ENCODE results near the gene KCTD17.
A peak's percentile ranks its signal among the peaks of the same experiment; 100 is the strongest.
"Not testable (repeated sequence)": the region's sequence is repeated elsewhere in the genome, so short reads cannot be mapped to it uniquely, and the experiment has no call there.

KCTD17 gene

GRCh38 chr22:37061611-37062375, 10.3 kb downstream of the KCTD17 start:
- no peak for DNase-seq (ENCODE audit: low spot score)

DNA sequence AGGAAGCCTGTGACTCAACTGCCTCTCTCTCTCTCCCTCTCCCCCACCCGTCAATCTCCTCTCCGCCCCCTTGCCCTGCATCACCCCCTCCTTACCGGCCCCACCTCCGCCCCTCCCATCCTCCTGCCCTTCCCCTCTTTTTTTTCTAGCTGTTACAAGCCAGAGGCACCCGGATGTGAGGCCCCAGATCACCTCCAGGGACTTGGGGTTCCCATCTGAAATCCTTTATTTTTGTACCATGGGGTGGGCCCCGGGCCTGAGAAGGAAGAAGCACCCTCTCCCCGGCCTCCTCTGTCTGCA, 10.8 kb downstream of the KCTD17 start:
- DNase-seq (ENCODE audit: low spot score): no peak

- DNase-seq (ENCODE audit: low spot score): no peak
Measured at GRCh38 chr22:37062702-37063381, 11.3 kb downstream of the KCTD17 start.

DNA sequence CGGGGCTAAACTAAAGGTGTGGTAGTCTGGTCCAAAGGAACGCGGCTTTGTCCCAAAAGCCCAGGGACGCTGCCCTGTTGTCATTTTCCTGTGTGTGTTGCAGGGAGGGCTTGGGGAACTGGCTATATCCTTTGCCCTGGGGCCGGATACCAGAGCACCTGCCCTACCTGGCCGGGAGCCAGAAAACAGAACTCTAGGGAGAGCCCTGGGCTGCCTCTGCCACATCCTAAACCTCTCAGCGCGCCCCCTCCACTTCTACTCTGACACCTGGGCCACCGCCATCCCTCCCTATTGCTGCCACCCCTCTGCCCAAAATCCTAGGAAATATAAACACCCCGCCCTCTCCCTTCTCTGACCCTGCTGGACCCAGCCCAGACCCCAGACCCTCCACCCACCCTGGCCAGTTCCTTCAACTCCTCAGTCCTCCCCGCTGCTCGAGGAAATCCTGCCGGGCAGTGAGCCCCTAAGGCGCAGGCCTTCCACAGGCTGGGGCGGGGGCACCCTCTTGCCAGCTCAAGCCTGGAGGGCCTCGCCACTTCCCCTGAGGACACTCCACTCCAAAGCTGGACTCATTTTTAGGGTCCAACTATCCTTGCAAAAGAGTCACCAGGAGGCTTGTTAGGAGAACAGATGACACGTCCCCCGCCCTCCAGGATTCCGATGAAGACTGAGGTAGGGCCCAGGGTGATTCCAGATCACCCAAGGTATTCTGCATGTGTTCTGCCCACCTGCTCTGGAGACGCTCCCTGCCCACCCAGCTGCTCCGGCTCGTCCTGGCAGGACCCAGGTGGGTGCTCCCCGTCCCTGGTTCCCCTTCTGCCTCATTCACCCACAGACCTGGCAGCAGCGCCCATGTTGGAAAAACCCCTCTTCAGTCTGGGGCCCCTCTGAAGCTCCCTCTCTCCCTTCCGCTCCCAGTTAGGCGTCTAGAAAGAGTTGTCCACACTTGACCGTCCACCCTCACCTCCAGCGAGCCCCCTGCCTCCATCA, 12.2 kb downstream of the KCTD17 start:
- no peak for DNase-seq (ENCODE audit: low spot score)

- no peak for DNase-seq (ENCODE audit: low spot score)
Measured at GRCh38 chr22:37064553-37064952, 13.0 kb downstream of the KCTD17 start.

DNA sequence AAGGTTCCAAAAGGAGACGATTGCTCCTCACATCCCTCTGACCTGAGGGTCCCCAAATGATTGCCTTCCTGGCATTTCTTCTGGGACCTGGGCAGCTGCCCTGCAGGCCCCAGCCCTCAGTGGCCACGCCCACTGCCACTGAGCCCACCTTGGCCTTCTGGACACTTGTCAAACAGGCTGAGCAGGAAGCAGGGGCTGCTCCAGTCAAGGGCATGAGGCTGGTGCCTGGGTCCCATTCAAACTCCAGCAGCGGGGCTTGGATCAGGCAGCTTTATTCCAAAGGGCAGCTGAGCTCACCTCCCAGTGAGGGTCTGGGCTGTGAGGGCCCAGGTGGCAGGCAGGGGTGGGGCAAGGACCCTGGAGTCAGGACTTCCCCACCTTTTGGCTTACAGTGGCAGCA, 13.6 kb downstream of the KCTD17 start:
- DNase-seq (ENCODE audit: low spot score): no peak

- DNase-seq (ENCODE audit: low spot score): no peak
Measured at GRCh38 chr22:37065961-37066360, 14.4 kb downstream of the KCTD17 start.

GRCh38 chr22:37067428-37067827, 15.9 kb downstream of the KCTD17 start:
- no peak for DNase-seq (ENCODE audit: low spot score)

- DNase-seq (ENCODE audit: low spot score): no peak
Measured at GRCh38 chr22:37068859-37069258, 17.3 kb downstream of the KCTD17 start.

DNA sequence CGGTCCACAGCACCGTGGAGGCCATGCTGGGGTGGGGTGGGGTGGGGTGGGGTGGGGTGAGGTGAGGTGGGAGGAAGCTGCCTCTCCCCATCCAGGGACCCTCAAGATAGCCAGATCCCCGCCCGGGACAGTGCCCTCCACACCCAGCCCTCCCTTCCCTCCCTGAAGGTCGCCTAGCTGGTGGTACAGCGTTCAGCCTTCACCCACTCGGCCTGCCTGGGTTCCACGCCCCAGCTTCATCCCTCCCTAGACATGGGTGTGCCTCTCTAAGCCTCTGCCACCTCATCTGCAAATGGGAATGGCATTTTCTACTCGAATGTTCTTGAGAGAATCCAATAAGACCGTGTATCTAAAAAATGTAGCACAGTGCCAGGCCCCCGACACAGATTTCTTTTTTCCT, 17.8 kb downstream of the KCTD17 start:
- DNase-seq (ENCODE audit: low spot score): no peak

DNA sequence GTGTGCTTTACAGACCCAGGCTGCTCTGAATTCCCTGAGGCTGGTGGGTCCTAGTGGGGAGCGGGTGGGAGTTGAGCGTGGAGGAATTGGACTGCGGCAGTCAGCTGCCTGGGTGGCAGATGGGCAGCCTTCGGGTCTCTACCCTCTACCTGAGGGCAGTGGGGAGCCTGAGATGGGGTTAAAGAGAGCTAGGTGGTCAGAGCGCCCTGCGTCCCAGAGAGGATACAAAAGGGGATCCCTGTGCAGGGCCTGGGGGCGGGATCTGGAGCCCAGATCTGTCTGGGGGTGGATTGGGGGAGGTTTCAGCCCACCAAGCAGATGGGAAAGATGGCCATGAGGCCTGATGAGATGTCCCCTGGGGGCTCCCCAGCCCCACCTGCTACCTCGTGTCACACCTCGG, 18.2 kb downstream of the KCTD17 start:
- DNase-seq (ENCODE audit: low spot score): no peak

DNA sequence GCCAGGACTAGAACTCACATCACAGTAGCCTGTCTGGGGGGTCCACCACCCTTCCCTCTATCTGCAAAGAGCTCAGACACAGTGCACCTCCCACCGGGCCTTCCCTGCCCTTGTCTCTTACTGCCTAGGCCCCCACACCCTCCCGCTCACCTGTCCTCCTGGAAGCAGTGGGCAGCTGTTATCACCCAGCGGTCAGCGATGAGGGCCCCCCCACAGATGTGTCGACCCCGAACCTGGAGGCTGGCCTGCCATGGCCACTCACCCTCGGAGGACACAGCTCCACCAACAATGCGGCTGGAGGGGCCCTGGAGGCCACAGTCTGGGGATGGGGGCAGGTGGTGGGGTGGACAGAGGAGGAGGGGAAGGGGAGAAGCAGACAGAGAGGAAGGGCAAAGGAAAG, 18.8 kb downstream of the KCTD17 start:
- DNase-seq (ENCODE audit: low spot score): no peak

- DNase-seq (ENCODE audit: low spot score): no peak
Measured at GRCh38 chr22:37070744-37071143, 19.2 kb downstream of the KCTD17 start.

DNA sequence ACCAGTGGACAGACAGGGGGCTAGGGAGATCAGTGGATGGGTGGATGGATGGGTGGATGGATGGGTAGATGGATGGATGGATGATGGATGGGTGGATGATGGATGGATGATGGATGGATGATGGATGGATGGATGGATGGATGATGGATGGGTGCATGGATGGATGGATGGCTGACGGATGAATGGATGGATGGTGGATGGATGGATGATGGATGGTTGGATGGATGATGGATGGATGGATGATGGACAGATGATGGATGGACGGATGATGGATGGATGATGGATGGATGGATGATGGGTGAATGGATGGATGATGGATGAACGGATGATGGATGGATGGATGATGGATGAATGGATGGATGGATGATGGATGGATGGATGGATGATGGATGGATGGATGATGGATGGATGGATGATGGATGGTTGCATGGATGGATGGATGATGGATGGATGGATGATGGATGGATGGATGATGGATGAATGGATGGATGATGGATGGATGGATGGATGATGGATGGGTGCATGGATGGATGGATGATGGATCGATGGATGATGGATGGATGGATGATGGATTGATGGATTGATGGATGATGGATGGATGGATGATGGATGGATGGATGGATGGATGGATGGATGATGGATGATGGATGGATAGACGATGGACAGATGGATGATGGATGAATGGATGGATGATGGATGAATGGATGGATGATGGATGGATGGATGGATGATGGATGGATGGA, 20.5 kb downstream of the KCTD17 start:
- DNase-seq (ENCODE audit: low spot score): not testable (repeated sequence)

GRCh38 chr22:37072673-37073072, 21.1 kb downstream of the KCTD17 start:
- DNase-seq (ENCODE audit: low spot score): no peak

- no peak for DNase-seq (ENCODE audit: low spot score)
Measured at GRCh38 chr22:37074537-37074936, 23.0 kb downstream of the KCTD17 start.

GRCh38 chr22:37075046-37075445, 23.5 kb downstream of the KCTD17 start:
- no peak for DNase-seq (ENCODE audit: low spot score)

GRCh38 chr22:37075822-37076433, 24.4 kb downstream of the KCTD17 start:
- no peak for DNase-seq (ENCODE audit: low spot score)

- DNase-seq (ENCODE audit: low spot score): peak; percentile 91
Measured at GRCh38 chr22:37077802-37078448, 26.4 kb downstream of the KCTD17 start.

- DNase-seq (ENCODE audit: low spot score): no peak
Measured at GRCh38 chr22:37079158-37079557, 27.6 kb downstream of the KCTD17 start.

GRCh38 chr22:37079668-37080171, 28.2 kb downstream of the KCTD17 start:
- no peak for DNase-seq (ENCODE audit: low spot score)
